HepG2 (cell line): ENCODE measurements around the gene DROSHA. TPM values are rescaled to one million over a fixed set of nuclear protein-coding genes. Genes with fewer than 3 reads are reported as not detected.

Experiments
- E2F1 ChIP-seq: sonication (generic); formaldehyde crosslinking; IDR thresholded peaks from 2 replicates; pipeline ENCODE4 v1.5.0; 2020; ENCODE audit warnings: missing genetic modification reagents
- ELK4 ChIP-seq: sonication (generic); formaldehyde crosslinking; IDR thresholded peaks from 2 replicates; pipeline ENCODE4 v1.9.0; 2021; ENCODE audit warnings: missing genetic modification reagents, borderline replicate concordance
- ESRRA ChIP-seq: sonication (generic); formaldehyde crosslinking; IDR thresholded peaks from 2 replicates; pipeline ENCODE4 v1.5.1; 2020; ENCODE audit warnings: mild to moderate bottlenecking, low read depth, missing genetic modification reagents
- IRX3 ChIP-seq: sonication (generic); formaldehyde crosslinking; IDR thresholded peaks from 2 replicates; pipeline ENCODE4 v1.8.1; 2023; ENCODE audit warnings: mild to moderate bottlenecking, low read depth, missing genetic modification reagents, borderline replicate concordance
- ISX ChIP-seq: sonication (generic); formaldehyde crosslinking; conservative IDR thresholded peaks from 2 replicates; pipeline ENCODE4 v1.5.0; 2020; ENCODE audit warnings: missing genetic modification reagents
- MYPOP ChIP-seq: sonication (generic); formaldehyde crosslinking; IDR thresholded peaks from 2 replicates; pipeline ENCODE4 v1.8.1; 2023; ENCODE audit warnings: mild to moderate bottlenecking, moderate library complexity, missing genetic modification reagents
- POGZ ChIP-seq: sonication (generic); formaldehyde crosslinking; IDR thresholded peaks from 2 replicates; pipeline ENCODE4 v1.4.0; 2020; ENCODE audit warnings: mild to moderate bottlenecking, missing genetic modification reagents
- TAF1 ChIP-seq: sonication (generic); formaldehyde crosslinking; IDR thresholded peaks from 2 replicates; pipeline ENCODE4 v1.4.0; 2020; ENCODE audit warnings: missing genetic modification reagents
- TARDBP ChIP-seq: sonication (generic); formaldehyde crosslinking; IDR thresholded peaks from 2 replicates; pipeline ENCODE4 v1.8.0; 2022; ENCODE audit warnings: mild to moderate bottlenecking, missing genetic modification reagents
- XRCC5 ChIP-seq: fragments of 200-400 bp; formaldehyde crosslinking; optimal IDR thresholded peaks from 2 replicates; pipeline ENCODE3; 2017; ENCODE audit warnings: mild to moderate bottlenecking, low read length
- ZBTB40 ChIP-seq, 2 experiments: fragments of 450-650 bp in 1 of 2; sonication (generic) in 1 of 2; formaldehyde crosslinking in 1 of 2; IDR thresholded peaks; 2 replicates each; pipeline versions ENCODE4 v1.6.1 to v1.8.0; 2016 to 2022; ENCODE audit warnings: antibody characterized with exemption in 1 of 2, mild to moderate bottlenecking in 1 of 2, missing genetic modification reagents in 1 of 2
- ZNF556 ChIP-seq: sonication (generic); formaldehyde crosslinking; IDR thresholded peaks from 2 replicates; pipeline ENCODE4 v1.4.0; 2020; ENCODE audit warnings: mild to moderate bottlenecking, missing genetic modification reagents, borderline replicate concordance
- ZNF607 ChIP-seq: sonication (generic); formaldehyde crosslinking; IDR thresholded peaks from 2 replicates; pipeline ENCODE4 v1.5.1; 2020; ENCODE audit warnings: missing genetic modification reagents, mild to moderate bottlenecking, borderline replicate concordance
- ZSCAN21 ChIP-seq: sonication (generic); formaldehyde crosslinking; IDR thresholded peaks from 2 replicates; pipeline ENCODE4 v1.8.0; 2022; ENCODE audit warnings: mild to moderate bottlenecking, missing genetic modification reagents, moderate library complexity, borderline replicate concordance
- ZSCAN31 ChIP-seq: sonication (generic); formaldehyde crosslinking; IDR thresholded peaks from 2 replicates; pipeline ENCODE4 v1.5.0; 2020; ENCODE audit warnings: low read depth, mild to moderate bottlenecking, missing genetic modification reagents
- polyA plus RNA-seq, 8 experiments: library from polyadenylated mRNA; depleted of rRNA in 3 of 8; stranded (reverse) in 7 of 8; unstranded in 1 of 8; fragments of >200 nt; fragmentation: Illumina TruSeq in 4 of 8; extraction: Trizol in 4 of 8; gene quantifications; 2 replicates each; pipeline versions ENCODE4 v1.2.1 to v1.2.3, GENCODE V29; 2011 to 2016; ENCODE audit warnings: low read depth in 4 of 8, missing spikeins in 1 of 8, mixed read lengths in 1 of 8; ENCODE audit not compliant: insufficient read depth in 1 of 8
- total RNA-seq, 5 experiments: library from RNA; depleted of rRNA; stranded (reverse); fragments of >200 nt; fragmentation: Illumina TruSeq; extraction: Trizol; gene quantifications; 2 replicates each; pipeline ENCODE4 v1.2.3, GENCODE V29; 2016; ENCODE audit warnings: low read depth in 1 of 5

DROSHA gene
- total and polyA plus RNA-seq, 2 of the 13 experiments (the other 11 are each of a cell fraction or from before 2014, with no cell fraction given): 22.3 to 29.4 TPM

GRCh38 chr5:31531888-31532547, at the start of gene DROSHA, which contains the start of gene C5orf22 (continued):
- TF ChIP-seq ZBTB40 (IDR thresholded peaks at IDR 0.05) (0 out of 2 replicates have a peak, but pooled peaks have one; percentile 7), ZBTB40 (CRISPR knock-in tag; IDR thresholded peaks at IDR 0.05) (no peak), E2F1 (peak; percentile 57; the same call in 1 of the 2 replicates), ELK4 (CRISPR knock-in tag) (no peak), ESRRA (CRISPR knock-in tag) (peak; percentile 59; the same call in 1 of the 2 replicates), POGZ (CRISPR knock-in tag) (peak; percentile 60), IRX3 (CRISPR knock-in tag) (no peak), XRCC5 (no peak), ZSCAN21 (CRISPR knock-in tag) (peak; percentile 34; the same call in 1 of the 2 replicates), ZNF607 (peak; percentile 59; the same call in 1 of the 2 replicates), ZSCAN31 (CRISPR knock-in tag) (peak; percentile 66; the same call in 1 of the 2 replicates), ZNF556 (CRISPR knock-in tag) (peak; percentile 89), ISX (CRISPR knock-in tag) (0 out of 2 replicates have a peak, but pooled peaks have one; percentile 11), TARDBP (CRISPR knock-in tag) (peak; percentile 63; the same call in 1 of the 2 replicates), TAF1 (peak; percentile 50; the same call in 1 of the 2 replicates), MYPOP (CRISPR knock-in tag) (peak; percentile 70; the same call in 1 of the 2 replicates)
